NCI-H2227 treated with DMSO at 0.1 percent for 48 hours (cell line): Measurements from ENCODE around the gene BTBD6.

Experiments
- DNase-seq: peaks from one replicate; lab custom pipeline; 2025; lab: John Stamatoyannopoulos, UW

Gene BTBD6

DNA sequence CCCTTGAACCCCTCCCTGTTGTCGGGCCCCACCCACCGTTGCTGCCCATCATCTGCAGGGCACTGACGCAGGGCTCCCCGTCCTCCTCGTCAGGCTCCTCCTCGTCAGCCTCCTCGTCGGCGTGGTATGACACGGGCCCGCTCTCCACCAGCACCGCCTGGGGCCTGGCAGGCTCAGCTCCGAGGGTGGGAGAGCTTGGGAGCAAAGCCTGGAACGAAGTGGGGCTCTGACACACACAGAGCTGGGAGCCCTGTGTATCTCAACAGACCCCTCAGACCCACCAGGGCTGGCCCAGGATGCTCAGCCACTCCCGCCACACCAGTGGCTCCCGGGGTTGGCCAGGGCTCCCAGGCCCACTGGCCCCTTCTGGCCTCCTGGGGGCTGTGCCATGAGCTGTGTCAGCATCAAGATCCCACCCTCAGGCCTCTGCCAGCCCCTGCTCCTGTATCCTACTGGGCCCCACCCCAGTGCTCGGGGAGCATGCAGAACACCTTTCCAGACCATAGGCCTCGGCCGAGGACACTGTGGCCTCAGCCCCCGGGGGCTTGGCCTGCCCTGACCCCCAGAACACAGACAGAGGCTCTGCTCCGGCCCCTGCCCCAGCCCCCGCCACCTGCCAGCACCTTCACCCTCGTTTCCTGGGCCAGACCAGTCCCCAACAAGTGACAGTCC, 37.1 kb upstream of the BTBD6 start:
- DNase-seq, result no peak

DNA sequence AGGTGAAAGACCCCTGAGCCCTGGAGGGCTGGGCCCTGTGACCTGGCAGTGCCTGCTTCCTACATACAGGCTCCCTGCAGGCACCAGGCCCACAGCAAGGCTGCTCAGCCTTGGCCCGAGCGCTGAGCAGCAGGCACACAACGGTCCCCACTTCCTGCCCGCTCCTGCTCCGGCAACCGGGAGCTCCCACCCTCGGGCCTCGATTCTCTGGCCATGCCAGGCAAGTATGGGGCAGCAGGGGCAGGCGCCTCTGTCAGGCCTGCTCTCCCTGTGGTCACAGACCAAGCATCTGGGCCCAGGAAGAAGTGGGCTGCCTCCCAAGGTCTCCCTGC, 36.6 kb upstream of the BTBD6 start:
- no peak for DNase-seq

DNA sequence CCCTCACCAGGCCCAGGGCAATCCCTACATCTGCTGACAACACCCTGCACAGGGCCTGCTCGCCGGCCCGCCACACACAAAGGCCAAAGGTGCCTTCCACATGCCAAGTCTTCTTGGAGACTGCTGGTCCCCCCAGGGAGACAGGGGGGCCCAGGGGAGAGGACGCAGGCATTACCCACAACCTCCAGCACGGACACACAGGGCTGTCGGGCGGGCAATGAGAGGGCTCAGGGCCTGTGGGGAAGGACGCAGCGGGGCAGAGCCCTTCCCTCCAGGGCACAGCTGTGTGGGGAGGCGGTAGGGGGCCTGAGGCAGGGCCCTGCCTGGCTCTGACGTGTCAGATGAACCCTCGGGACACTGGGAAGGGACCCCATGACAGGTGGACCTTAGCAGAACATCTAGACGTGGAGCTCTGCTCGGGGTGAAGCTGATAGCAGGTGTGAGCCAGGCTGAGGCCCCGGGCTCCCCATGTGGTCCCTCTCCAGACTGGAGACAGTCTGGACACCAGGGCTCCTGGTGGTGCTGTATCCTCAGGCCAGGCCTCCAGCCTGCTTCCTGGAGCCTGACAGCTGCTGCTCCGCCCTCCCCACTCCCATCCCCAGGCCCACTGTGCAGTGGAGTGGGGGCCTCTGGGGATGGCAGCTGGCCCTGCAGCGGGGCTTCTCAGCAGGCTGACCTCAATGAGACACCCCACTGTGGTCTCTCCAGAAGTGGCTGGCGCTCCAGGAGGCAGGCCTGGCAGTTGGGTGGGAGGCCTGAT, 35.6 kb upstream of the BTBD6 start:
- no peak for DNase-seq

DNA sequence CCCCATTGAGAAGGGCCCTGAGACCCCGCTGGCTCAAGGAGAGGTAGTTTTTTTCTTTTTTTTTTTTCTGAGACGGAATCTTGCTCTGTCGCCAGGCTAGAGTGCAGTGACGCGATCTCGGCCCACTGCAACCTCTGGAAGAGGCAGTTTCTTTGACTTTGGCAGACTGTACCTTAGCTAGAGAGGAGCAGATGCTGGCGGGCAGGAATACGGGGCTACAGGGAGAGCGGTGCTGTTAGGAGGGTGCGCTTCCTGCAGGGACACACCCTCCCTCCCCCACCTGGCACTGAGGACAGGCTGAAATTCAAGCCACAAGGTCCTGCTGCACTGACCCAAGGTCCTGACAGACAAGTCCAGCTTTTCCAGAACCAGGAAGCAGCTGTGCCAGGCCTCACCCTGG, 35.0 kb upstream of the BTBD6 start:
- no peak for DNase-seq

DNA sequence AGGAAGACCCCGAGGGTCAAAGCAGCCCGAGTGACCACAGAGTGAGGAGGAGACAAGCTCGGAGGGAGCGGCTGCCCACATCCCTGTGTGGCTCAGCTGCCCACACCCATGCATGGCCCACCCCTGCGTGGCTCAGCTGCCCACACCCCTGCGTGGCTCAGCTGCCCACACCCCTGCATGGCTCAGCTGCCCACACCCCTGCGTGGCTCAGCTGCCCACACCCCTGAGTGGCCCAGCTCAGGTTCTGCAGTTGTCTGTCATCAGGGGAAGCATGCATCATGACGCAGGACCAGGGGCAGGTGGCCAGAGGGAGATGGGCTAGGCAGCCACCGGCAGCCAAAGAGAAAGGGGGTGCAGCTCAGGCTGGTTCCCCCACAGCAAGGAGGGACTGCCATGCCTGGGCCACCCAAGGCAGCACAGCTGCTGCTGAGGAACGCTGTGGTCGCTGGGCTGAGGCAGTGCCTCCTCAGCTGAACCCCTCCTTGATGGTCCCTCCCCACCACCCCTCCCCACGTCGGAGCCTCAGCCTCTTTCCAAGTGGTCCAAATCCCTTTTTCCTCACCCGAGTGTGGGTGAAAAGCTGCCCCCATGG, 33.9 kb upstream of the BTBD6 start:
- DNase-seq, result no peak

DNA sequence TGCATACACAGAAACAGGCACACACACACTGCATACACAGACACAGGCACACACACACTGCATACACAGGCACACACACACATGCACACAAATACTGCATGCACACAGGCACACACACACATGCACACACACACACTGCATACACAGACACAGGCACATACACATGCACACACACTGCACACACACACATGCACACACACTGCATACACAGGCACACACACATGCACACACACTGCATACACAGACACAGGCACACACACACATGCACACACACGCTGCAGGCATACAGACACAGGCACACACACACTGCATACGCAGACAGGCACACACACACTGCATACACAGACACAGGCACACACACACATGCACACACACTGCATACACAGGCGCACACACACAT, 32.7 kb upstream of the BTBD6 start:
- no peak for DNase-seq

DNA sequence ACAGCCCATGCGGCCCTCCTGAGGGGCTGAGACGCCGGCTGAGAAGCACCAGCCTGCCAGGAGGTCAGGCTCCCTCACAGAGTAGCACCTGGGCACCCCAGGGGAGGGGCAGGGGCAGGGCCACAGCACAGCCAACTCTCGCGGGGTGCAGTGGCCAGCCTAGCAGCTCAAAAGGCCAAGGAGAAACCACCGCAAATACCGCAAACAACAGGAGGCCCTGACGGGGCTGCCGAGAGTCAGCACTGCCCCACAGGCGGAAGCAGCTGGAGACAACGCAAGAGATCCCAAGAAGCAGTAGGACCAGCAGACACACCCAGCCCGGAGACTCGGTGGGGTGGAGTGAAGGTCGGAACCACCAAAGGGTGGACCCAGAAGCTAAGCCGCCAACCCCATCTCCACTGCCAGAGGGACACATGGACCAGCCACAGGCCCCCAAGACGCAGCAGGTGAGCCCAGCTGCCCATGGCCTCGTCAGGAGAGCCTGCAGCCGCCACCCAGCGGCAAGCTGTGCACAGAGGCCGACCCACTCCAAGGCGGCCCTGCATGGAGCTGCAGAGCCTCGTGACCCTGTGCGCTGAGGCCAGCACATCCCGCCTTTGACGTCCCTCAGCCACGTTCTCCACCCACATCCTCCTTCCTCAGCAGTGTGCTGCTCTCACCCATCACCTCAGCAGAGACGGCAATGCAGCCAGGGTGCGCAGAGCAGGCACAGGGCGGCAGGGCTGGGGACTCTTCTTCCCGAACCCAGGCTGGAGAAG, 31.7 kb upstream of the BTBD6 start:
- no peak for DNase-seq

DNA sequence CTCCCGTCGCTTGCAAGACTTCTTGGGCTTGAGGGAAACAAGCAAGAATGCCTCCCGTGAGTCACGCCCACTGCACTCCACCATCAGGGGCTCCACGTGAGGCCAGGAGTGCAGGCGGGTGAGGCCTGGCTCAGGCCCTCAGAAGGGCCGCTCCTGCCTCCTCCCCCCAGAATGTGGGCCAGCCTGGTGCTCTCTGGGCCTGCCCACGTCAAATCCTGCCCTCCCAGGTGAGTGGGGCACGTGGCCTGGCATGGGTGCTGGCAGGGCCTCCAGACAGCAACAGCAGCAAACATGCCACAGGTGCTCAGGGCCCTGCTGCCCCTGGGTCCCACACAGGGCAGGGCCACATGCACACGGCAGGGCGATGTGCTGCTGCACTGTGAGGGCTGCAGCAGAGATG, 30.6 kb upstream of the BTBD6 start:
- no peak for DNase-seq

DNA sequence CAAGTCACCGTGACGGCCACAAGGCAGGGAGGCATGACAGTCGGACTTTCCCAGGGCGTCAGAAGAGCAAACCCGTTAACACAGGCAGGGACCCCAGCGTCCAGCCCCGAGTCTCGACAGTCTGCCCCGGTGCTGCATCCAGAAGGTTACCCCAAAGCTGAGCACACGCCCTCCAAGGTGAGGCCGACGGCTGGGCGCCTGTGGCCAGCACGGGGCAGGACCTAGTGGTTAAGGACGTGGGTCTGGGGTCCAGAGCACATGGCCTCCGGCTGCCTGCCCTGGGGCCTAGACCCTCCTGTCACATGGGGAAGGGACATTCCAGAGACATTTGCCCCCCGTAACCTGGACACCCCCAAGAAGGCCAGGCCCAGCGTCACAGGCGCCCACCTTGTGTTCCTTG, 29.7 kb upstream of the BTBD6 start:
- no peak for DNase-seq

DNA sequence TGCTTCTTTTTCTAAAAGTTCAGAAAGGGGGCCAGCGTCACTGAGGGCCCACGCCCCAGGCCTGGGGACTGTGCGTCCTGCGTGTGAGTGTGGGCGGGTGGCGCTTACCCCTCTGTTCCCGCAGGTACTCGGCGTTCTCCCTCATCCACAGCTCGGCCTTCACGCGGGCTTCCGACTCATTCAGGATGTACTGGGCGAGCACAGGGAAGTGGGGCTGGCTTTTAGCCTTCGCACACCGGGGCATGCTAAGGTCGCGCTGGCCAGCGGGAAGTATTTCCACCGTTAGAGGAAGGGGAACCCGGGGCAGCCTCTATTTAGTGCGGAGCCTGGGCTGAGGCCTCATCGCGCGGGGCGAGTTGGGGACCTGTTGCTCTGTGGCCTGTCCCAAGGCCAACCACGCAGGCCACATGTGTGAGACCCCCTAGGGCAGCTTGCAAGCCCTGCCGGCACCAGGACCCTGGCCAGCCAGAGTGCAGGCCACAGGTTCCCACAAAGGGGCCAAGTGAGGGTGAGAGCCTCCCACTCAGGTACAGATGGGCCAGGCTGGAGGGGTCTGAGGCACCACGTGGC, 29.2 kb upstream of the BTBD6 start:
- no peak for DNase-seq

DNA sequence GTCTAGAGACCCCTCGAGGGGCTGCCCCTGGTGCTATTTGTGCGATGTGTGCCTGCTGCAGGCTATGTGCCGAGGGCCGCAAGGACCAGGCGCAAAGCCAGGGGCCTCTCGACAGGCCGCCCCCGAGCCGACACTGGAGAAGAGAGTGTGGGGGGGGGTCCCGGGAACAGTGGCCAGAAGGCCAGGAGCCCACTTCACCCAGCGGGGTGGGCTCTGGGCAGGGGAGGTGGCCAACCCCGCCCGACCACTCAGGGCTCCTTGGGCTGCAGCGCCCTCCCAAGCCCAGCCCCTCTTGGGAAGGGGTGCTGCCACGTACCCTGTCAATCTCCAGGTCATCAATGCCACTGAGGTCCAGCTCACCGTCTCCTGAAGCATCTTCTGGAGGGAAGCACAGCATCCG, 28.6 kb upstream of the BTBD6 start:
- no peak for DNase-seq

DNA sequence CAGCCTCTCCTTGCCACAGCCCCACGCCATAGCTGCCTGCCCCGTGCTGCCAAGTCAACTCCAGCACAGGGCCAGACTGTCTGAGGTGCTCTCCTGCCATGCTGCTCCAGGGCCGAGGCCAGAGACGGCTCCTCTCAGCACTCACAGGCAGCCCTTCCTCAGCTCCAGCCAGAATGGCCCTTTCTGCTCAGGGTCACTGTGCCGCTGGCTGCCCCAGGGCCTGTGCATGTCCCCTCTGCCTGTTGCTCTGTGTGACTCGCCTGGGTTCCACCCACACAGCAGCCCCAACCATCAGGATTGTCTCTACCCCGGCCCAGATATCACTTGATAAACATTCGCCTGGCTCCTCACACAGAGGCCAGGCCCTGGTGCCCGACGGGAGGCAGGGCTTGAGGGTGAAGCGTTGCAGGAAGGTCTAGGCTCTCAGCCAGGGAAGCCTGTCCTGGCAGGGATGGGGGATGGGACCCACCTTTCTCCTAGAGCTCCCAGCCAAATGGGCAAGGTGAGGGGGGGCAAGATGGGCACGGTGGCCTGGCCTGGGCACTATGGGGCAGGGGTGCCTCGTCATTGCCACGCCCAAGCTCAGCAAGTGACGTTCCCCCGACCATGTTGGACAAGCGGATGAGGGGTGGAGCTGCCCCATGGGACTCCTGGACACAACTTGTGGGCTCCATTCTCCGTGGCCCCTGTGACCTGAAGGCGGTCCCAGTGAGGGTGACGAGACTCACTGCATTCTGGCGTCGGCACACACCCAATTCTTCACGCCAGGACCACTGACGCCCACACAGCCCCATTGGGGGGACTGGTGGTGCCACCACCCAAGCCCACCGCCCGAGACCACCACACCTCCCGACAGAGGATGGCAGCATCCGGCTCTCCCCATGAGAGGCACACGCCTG, 27.4 kb upstream of the BTBD6 start:
- DNase-seq, result no peak

DNA sequence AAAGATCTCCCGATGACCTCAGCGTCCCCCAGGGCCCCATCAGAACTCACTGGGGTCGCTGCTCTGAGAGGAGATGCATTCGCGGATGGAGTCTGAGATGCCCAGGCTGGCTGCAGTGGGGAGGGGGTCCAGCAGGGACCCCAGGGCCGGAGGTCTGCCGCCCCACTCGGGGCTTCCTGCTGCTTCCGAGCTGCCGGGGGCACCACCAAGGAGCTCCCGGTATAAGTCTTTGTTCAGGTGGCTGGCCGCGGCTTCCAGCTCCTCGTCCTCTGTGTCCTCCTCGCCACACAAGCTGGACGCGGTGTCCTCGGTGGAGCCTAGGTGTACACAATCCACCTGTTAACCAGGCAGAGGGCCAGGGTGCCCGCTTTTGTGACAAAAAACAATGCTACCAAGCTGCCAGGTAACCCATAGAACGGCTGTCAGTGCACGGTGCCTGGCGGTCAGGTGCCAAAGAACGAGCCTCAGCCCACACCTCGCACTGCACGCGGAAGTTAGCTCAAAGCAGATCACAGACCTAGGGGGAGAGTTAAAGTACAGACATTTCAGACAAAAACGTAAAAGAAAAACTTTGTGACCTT, 26.6 kb upstream of the BTBD6 start:
- no peak for DNase-seq

DNA sequence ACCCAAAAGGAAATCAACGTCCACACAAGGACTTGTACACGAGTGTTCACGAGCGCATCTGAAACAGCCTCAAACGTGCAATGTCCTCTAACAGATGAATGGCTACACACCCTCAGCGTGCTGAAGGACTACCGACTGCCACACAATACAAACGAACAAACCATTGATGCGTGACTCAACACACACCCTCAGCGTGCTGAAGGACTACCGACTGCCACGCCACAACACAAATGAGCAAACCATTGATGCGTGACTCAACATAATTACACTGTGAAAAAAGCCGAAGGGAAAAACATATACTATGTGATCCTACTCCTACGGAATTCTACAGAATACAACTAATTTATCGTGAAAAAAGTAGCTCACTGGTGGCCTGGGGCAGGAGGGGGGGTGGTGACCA, 25.1 kb upstream of the BTBD6 start:
- no peak for DNase-seq

DNA sequence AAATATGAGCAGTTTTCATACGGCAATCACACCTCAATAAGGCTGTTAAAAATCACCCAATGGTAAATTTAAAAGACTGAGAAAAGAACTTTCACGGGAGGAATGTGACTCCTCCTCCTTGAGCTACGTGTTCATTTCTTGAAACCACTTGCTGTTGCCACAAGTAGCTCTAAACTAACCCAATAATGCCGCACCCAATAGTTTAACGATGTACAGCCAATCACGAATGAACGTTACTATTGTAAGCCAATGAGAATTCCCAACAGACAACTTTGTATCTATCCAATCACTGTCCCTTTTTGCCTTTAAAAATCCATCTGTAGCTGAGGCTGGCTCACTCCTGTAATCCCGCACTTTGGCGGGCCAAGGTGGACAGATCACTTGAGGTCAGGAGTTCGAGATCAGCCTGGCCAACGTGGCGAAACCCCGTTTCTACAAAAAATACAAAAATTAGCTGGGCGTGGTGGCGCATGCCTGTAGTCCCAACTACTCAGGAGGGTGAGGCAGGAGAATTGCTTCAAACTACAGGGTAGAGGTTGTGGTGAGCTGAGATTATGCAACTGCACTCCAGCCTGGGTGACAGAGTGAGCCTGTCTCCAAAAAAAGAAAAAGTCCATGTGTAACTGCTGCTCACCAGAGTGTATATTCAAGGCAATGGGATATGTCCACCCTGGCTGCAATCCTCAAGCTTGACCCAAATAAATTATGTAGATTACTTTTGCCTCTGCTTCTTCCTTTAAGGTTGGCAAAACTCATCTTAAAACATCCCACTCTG, 24.4 kb upstream of the BTBD6 start:
- no peak for DNase-seq

DNA sequence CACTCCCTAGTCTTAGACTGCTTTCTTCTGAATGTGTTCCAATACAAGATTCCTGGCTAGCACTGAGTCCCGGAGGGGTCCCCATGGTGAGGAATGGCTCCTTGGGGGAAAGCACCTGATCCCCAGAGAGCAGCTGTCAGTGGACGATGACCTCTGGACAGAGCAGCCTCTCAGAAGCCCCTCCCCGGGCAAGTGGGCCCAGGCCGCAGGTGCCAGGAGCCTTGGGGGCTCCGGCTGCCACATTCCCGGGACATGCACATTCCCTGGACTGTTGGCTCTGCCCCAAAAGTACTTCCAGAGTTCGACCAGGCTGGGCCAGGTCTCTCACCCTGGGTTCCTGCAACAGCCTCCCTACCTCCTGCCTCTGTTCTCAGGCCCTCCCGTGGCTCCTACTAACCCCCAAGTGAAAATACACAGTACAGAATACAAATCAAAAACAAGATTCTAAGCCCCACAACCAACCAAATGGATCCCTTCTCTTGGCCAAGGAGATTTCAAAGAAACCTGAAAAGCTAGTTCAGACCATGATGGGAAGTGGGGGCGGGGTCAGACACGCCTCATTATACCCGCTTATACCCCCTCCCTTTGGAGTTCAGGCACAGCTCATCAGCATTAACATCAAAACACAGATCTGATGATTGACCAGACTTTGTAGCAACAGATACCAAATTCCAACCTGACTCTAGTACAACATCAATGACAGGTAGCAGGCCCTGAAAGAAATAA, 23.3 kb upstream of the BTBD6 start:
- DNase-seq, result no peak

DNA sequence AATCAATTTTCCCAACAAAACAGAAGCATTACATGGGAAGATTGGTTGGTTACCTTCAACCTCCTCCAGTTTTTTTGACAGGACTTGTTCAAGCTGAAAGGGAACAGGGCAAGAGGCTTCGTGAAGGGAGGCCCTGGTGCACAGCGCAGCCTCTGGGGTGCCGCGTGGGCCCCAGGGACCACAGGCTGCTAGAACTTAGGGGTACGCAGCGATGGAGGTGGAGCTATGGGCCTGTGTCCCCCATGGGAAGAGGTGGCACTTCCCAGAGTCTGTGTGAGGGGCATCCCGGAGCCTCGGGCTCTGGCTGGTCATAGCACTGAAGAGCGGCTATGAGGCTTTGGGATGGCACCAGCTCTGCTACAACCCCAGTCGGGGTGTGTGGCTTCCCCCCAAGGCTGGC, 22.1 kb upstream of the BTBD6 start:
- DNase-seq, result no peak

DNA sequence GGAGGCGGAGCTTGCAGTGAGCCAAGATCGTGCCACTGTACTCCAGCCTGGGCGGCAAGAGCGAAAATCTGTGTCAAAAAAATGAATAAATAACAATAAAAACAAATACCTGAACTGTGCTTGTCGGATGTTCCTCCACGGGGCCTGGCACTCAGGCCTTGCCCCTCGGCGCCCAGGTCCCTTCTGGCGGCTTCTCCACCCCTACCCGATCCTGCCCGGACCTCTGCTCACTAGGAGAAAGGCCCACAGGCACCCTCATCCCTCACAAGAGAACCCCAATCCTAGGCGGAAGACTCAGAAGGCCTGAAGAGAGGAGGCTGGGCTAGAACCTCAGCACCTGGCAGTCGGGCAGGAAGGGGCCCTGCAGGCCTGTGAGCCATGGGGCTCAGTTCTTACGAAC, 21.0 kb upstream of the BTBD6 start:
- no peak for DNase-seq

DNA sequence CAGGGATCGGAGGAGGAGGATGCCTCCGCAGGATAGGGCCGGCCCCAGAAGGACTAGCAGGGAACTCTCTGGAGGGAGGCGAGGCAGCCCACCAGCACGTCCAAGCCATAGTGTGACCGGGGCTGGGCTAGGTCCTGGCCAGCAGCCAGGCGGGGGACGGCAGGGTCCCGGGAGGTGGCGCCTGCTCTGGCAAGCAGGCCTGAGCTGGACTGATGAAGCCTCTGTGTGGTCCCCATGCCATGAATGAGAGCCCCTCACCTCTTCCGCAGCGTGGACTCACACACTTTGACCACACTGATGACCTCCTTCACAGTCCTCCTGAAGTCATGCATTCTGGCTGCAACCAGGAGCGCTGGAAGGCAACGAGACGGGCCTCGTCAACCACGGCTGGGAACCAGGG, 19.8 kb upstream of the BTBD6 start:
- no peak for DNase-seq
